Smooth muscle cell of the brain vasculature (primary cell): Measurements from ENCODE around the gene MARK3.

Experiments
- DNase-seq: peaks from one replicate; pipeline ENCODE4 v3.0.0-alpha.2; 2012; ENCODE audit warnings: low read depth, low spot score

Gene MARK3

DNA sequence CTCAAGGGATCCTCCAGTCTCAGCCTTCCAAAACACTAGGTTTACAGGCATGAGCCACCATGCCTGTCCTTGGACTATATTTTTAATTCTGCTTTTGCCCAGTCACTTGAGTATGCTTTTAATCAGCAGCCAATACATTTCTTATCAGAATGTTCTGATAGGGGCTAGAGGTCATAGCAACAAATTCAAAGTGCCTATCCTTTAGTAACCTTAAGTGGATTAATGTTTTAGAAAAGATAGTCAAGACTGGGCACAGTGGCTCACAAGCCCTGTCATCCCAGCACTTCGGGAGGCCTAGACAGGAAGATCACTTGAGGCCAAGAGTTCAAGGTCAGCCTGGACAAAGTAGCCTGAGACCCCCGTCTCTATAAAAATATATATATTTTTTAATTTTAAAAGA, 100.3 kb downstream of the MARK3 start:
- DNase-seq: no peak

DNA sequence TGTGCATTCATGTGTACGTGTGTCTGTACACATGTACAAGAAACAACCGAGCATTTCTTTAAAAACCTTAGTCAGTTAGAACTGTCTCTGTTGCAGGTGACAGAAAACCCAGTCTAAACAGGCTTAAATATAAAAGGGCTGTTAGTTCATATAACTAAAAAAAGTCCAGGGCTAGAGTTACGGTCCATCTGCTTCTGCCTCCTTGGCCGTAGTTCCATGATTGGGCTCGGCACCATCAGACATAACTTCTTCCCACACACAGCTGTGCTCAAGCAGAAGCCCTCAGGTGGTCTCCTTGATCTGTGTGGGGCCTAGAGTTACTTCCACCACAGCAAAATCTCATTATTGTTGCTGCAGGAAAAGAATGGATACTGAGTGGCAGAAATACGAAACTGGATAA, 102.9 kb downstream of the MARK3 start:
- no peak for DNase-seq

DNA sequence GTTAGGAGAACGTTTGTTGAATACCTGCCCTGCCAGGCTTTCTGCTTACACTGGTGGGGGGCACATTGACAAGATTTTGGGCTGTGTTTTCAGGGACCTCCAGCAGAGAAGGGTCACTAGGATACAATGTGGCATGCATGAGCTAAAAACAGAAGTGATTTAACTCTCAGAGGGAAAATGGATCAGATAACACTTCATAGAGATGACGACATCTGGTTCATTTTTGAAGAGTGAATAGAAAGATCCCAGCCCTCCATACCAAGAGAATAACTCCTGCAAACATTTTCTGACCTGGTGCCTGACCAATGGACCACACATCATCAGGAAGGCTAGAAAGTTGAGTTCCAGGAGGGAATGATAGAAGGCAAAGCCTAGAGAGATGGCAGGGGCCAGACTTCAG, 103.7 kb downstream of the MARK3 start:
- no peak for DNase-seq

DNA sequence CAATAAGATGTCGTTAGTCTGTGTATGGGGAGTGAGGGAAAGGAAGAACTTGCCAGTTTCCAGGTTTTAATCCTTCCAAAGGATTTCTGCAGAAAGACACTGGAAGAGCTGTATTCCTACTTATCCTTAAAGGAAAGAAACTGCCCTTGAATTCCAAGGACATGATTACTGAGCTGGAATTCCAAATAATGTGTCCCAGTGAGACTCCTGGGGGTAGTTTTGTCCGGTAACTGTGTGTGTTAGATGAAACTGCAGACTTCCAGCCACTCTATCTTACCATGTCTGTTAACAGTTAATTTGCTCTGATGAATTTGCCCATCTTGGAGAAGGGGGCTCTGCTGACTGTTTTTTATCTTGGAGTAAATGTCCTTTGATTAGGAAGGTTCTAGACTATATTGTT, 104.4 kb downstream of the MARK3 start:
- DNase-seq: no peak

DNA sequence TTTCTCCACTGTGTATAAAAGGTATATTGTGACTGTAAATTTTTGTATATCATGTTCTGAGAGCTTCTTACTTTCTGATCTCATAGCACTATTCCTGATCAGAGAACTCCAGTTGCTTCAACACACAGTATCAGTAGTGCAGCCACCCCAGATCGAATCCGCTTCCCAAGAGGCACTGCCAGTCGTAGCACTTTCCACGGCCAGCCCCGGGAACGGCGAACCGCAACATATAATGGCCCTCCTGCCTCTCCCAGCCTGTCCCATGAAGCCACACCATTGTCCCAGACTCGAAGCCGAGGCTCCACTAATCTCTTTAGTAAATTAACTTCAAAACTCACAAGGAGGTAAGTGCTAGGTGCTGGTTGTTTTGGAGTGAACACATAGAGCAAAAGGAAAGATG, 106.5 kb downstream of the MARK3 start:
- DNase-seq: no peak

DNA sequence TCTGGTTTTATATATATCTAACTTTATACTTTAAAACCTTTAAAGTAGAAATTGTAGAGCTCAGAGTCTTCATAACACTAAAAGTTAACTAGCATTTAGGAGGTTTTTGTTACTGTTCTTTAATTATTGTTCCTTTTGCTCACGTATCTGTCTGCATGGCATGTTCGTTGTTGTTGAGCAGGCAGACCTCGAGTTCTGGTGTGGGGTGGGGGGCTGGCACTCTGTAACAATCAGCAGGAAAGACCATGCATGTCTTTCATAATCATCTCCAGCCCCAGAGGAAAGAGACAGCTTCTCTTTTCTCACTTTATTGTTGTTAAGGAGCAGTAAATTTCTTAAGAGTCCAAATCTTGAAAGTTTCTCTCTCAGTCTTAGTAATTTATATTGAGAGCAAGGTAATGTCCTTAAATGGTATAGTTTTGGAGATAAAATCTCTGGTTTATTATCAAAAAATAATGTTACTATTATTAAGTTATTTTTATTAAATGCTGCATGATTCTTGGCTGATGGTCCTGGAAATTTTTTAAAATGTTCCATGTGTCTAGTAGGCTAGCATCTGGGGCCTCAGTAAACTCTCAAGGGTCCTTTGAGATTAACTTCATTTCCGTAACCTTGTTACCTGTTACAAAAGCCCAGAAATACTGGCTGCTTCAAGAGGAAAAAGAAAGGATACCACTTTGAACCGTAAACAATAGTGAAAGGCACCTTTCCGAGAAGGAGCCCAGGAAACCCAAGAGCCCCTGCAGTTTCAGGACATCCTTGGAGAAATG, 107.1 kb downstream of the MARK3 start:
- DNase-seq: no peak

DNA sequence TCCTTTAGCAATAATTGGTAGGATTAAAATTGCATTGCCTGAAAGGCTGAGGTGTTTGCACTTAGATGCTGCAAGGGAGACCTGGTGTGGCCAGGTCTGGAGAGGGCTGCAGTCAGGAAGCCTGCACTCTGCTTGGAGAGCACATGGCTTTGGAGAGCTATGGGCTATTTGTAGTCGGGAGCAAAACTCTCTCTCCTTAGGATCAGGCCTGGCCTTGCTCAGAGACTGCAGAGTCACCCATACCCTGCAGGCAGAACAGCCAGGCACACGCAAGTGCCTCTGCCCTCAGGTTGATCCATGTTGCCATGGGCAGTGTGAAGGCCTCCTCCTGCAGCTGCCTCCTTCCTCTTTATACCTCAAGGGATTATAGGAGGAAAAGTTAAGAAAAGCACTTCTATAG, 110.6 kb downstream of the MARK3 start:
- DNase-seq: no peak

DNA sequence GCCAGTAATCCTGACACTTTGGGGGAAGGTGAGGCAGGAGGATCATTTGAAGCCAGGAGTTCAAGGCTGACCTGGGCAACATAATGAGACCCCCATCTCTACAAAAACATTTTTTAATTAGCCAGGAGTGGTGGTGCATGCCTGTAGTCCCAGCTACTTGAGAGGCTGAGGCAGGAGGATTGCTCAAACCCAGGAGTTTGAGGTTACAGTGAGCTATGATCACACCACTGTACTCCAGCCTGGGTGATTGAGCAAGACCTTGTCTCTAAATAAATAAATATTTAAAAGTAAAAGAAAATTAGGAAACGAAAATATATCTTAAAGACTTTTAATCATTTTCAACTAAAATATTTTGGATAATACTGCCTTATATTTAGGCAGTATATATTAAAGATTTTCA, 111.6 kb downstream of the MARK3 start:
- DNase-seq: no peak

DNA sequence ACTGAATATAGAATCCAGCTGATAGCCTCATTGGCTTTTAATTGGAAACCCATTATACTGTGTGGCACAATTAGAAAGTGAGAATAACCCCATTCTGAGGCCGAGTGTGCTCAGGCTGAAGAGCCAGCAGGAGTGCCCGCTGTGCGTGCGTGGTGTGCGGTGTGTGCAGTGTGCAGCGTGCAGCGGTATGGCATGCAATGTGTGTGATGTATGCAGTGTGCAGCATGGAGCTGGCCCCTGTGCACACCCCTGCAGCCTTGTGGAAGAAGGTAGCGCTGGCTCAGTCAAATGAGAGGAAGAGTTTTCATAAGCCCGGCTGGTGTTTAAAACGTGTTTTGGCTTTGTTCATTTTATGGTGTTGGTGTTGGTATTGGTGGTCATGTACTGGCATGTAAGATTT, 114.5 kb downstream of the MARK3 start:
- no peak for DNase-seq

DNA sequence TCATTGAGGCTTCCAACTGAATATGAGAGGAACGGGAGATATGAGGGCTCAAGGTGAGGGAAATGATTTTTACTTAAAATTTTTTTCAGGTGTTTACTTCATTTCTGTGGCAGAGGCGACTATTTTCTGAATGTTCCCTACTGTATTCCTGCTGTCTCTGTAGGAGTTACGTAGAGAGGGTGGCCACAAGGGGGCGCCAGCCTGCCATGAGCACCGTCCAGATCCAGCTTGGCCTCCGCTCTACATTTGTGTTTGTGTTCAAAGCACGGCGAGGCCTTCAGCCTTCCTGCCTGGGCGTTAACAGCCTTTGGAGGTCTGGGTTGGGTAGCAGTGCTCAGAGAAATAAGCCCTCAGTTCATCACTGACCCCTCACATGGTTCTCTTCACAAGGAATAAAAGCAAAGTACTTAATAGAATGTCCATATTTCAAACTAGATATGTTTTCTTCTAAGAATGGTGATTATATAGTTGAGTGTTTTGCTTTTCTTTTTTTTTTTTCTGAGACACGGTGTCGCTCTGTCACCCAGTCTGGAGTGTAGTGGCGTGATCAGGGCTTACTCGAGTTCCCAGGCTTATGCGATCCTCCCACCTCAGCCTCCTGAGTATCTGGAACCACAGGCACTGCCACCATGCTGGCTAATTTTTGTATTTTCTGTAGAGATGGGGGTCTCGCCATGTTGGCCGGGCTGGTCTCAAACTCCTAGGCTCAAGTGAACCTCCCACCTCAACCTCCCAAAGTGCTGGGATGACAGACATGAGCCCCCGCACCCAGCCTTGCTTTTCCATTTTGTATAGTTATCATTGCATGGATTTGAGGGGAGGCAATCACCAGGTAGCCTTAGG, 115.2 kb downstream of the MARK3 start:
- peak; percentile 60 for DNase-seq

DNA sequence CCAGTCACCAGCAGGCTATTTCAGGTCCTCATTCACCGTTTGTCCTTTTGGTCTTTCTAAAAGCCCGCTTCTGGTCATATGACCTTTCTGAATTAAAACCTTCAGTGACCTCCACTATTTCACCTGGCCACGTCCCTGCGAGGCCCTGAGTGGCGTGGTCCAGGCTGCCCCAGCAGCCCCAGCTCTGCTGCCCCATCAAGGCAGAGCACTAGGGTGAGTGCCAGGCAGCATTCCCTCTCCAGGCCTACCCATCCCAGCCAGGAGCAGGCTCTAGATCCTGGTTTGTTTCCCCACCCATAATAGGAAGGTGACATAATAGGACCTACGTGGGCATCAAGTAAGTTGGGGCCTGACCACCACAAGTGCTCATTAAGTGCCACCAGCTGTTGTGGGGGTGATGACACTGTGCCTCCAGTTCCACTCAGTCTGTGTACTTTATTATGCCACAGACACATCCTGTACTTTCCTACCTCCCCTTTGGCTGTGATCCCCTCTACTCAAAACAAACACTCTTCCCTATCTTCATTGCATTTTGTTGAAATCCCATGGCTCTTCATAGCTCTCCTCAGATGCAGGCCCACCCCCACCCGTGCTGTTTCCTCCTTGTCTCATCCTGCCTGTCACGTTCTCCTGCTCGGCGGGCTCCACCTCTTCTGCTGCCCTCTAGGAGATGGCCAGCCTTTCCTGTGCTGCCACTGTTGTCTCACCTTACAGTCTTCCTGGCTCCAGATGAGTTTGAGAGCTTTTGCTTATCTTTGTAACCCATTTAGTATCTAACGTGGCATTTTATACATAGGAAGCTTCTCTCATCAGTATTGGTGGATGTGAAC, 116.0 kb downstream of the MARK3 start:
- DNase-seq: no peak

DNA sequence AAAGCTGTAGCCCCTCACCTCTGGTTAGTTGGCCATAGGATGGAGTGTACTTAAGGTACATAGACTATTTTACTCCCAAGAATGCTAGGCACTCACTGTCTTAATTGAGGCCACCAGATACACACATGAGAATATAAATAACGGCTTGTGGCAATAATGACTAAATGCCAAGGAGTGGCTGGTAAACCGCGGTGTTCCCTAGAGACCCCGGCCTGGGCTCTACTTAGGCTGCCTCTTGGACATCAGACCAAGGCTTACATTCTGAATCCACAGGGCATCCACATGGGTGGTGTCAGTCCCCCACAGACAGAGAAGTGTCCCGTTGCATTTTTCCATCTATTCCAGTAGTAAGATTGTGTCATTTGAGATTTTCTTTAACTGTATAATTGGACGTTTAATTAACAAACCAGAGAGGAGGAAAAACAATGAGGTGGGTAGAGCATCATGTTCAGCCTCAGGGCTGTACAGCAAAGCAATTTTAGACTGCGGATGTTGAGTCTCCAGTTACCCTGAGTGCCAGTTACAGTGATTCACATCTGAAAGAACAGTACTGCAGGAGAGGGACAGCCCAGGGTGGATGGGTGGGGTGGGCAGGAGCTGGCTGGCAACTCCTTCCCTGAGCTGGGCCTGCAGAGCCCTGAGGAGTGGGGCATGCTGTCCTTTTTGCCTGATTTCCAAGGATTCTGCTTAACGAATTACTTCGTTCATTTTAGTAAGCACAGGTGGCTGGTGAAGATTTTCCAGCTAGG, 116.9 kb downstream of the MARK3 start:
- no peak for DNase-seq

DNA sequence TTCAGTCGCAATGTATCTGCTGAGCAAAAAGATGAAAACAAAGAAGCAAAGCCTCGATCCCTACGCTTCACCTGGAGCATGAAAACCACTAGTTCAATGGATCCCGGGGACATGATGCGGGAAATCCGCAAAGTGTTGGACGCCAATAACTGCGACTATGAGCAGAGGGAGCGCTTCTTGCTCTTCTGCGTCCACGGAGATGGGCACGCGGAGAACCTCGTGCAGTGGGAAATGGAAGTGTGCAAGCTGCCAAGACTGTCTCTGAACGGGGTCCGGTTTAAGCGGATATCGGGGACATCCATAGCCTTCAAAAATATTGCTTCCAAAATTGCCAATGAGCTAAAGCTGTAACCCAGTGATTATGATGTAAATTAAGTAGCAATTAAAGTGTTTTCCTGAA, 117.7 kb downstream of the MARK3 start:
- no peak for DNase-seq

DNA sequence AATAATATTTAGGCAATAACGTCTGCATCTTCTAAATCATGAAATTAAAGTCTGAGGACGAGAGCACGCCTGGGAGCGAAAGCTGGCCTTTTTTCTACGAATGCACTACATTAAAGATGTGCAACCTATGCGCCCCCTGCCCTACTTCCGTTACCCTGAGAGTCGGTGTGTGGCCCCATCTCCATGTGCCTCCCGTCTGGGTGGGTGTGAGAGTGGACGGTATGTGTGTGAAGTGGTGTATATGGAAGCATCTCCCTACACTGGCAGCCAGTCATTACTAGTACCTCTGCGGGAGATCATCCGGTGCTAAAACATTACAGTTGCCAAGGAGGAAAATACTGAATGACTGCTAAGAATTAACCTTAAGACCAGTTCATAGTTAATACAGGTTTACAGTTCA, 118.1 kb downstream of the MARK3 start:
- no peak for DNase-seq

DNA sequence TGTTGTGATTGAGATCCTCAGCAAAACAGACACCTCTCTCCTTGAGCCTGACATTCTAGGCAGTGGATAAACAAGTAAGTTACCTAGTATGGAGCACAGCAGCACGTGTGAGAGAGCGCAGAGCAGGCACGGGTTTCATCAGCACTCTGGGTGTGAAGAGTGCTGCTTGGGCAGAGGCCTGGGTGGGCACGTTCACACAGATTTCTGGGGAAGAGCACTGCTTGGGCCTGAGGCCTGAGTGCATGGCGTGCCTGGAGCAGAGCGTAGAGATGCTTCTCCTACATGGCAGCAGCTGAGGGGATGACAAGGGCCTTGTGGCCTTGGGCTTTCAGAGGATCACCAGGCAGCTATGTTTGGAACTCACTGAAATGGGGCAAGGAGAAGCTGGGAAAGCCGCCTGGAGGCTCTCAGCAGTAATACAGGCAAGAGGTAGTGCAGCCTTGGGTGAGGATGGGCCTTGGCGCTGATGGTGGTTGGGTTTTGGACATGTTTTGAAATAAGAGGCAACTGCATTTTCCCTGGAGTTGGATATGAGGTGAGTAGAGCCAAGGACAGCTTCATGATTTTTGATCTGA, 119.9 kb downstream of the MARK3 start:
- no peak for DNase-seq

DNA sequence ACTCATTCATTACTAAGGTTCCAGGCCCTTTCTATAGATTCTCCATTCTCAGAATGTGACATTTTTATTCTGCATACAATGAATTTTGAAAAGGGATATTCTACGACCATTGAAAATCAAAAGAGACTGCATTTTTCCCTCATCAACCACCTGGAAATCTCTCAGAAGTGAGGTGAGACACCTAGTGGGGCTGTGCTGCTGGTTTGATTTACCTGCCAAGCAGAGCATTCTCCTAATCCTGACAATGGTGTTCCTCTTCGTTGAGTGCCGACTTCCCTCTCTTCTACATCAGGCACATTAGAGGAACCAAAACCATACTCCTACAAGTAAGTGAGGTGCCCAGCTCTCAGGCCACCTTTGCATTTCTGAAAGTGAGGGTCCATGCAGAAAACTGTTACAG, 122.5 kb downstream of the MARK3 start:
- DNase-seq: no peak

DNA sequence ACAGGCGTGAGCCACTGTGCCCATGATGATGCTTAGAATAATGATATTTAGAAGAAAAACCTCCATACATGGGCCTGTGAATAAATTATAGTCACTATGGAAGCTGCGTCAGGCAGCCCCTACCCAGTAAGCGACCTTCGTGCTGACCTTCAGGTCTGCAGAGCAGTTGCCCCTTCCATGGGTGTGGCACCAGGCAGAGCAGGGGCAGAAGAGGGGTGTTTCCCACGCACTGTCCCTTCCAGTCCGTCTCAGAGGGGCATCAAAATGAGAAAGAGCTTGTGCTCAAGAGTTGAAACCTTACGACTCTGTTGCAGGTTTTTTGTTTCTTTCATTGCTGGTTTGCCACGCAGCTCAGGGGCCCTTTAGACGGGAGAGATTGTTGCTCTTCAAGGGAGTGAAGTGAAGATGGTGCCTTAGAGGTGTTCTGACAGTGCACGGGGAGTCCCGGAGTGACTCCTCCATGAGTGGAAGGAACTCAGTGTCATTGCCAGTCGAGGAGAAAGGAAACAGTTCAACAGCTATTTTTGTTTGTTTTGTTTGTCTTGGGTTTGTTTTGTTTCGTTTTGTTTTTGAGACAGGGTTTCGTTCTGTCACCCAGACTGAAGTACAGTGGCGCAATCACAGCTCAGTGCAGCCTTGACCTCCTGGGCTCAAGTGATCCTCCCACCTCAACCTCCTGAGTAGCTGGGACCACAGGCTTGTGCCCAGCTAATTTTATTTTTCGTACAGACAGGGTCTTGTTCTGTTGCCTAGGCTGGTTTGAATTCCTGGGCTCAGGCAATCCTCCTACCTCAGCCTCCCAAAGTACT, 123.5 kb downstream of the MARK3 start:
- DNase-seq: no peak

DNA sequence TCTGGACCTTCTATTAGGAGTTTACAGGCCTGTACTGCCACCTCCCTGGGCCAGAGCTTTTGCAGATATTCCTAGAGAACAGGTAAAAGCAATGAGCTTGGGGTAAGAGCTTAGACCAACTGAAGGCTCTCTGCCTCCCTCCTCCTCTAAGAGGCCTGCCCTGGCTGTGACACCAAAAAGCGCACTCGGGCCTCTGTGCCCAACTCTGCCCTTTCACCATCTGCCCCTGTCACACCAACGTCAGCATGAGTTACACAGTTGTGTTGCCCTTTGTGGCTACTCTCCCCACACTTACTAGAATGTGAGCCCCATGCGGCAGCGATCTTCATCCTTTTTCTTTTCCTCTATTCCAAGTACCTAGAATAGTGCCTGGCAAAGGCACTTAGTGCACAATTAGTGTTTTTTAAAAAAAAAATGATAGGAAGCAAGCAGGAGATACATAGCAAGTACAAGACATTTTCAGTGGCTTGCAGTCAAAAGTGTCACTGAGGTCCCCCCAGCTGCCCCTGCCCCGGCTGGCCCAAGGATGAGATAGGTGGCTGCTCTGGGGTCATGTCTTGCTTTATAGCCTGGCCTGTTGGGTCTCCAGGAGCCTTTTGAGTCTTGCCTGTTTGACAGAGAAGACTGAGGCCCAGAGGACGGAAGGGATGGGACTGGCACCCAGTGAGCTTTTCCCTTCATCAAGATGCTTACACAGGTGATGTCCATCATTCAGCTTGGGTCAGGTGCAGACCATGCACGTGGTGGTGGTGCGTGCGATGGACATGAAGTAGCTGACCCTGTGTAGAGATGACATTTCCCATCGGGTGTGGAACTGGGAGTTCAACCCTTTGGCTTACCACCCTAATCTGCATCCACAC, 124.9 kb downstream of the MARK3 start:
- DNase-seq: no peak
